Measurements from ENCODE around the gene TICAM2. TPM values are rescaled to one million over a fixed set of nuclear protein-coding genes. Genes with fewer than 3 reads are reported as not detected.

The TICAM2 gene
- total and polyA plus RNA-seq, 2 experiments from 2014 or later = 2.1 to 2.5 TPM

DNA sequence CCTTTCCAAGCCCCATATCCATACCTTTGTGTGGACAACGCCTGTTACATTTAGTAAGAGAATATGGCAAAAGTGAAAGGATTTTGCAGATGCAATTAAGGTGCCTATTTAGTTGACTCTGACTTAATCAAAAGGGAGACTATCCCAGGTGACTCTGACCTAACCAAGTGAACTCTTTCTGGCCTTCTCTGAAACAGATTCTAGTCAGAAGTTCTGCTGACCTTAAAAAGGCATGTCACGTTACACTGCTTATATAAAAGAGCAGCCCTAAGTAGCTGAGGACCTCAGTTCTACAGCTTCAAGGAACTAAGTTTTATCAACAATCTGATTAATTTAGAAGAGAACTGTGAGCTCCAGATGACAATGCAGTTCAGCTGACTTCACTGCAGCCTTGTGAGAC, 5.7 kb upstream of the TICAM2 start:
- Histone ChIP-seq H3K4me1 (ENCODE audit: insufficient read depth) (no peaks in the 10 kb centered on the region), H3K4me3 (no peak overlapping the region), H3K27ac (no peak overlapping the region), H2AFZ (no peak overlapping the region), H3K4me2 (no peak overlapping the region), H3K9me2 (replicated peaks; ENCODE audit: insufficient read depth) (no peaks in the 10 kb centered on the region), H3K9me3 (ENCODE audit: low read depth) (no peaks in the 10 kb centered on the region), H4K20me1 (ENCODE audit: insufficient read depth, poor library complexity, severe bottlenecking) (no peaks in the 10 kb centered on the region), H3K79me2 (peaks cover 12% of the 10 kb centered on the region), H3K27me3 (no peaks in the 10 kb centered on the region), H3K36me3 (replicated peaks; ENCODE audit: insufficient read depth, low read depth) (no peaks in the 10 kb centered on the region)
- DNase-seq (ENCODE audit: low spot score) = no peak
- TF ChIP-seq, protein P1, sequence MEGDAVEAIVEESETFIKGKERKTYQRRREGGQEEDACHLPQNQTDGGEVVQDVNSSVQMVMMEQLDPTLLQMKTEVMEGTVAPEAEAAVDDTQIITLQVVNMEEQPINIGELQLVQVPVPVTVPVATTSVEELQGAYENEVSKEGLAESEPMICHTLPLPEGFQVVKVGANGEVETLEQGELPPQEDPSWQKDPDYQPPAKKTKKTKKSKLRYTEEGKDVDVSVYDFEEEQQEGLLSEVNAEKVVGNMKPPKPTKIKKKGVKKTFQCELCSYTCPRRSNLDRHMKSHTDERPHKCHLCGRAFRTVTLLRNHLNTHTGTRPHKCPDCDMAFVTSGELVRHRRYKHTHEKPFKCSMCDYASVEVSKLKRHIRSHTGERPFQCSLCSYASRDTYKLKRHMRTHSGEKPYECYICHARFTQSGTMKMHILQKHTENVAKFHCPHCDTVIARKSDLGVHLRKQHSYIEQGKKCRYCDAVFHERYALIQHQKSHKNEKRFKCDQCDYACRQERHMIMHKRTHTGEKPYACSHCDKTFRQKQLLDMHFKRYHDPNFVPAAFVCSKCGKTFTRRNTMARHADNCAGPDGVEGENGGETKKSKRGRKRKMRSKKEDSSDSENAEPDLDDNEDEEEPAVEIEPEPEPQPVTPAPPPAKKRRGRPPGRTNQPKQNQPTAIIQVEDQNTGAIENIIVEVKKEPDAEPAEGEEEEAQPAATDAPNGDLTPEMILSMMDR (IDR thresholded peaks at IDR 0.05; ENCODE audit: poor library complexity) = no peak
- no peak for TF ChIP-seq EZH2phosphoT487 (IDR thresholded peaks at IDR 0.05; ENCODE audit: low read depth, severe bottlenecking, unreplicated experiment)
- no peak for TF ChIP-seq EZH2 (IDR thresholded peaks at IDR 0.05; ENCODE audit: borderline replicate concordance)
- 94% methylated on average over 2 of the region's 2 CpGs for WGBS (ENCODE audit: low lambda C conversion rate, missing lambda C conversion rate)

DNA sequence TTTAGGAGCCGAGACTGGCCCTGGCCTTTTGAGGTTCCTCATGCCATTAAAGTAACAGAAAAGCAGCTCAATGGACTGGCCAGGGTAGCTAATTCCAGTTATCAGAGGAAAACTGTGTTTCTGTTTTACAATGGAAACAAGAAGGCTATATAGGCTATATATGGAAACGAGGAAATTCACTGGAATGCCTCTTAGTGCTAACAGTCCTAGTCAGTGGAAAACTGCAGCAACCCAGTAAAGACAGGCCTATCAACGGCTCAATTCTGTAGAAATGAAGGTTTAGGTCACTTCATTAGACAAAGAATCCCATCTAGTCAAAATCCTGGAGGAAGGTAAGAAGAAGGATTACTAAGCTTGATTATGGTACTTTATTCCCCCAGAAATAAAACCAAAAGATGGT, 3.2 kb upstream of the TICAM2 start:
- DNase-seq (ENCODE audit: low spot score) = no peak
- no peak for TF ChIP-seq EZH2 (IDR thresholded peaks at IDR 0.05; ENCODE audit: borderline replicate concordance)
- TF ChIP-seq EZH2phosphoT487 (IDR thresholded peaks at IDR 0.05; ENCODE audit: low read depth, severe bottlenecking, unreplicated experiment) = no peak
- TF ChIP-seq, protein P1 (IDR thresholded peaks at IDR 0.05; ENCODE audit: poor library complexity) = no peak
- peaks cover 14% of the 10 kb centered on the region for H3K79me2 ChIP-seq
- H2AFZ ChIP-seq = no peak overlapping the region
- H3K9me3 ChIP-seq (ENCODE audit: low read depth) = no peaks in the 10 kb centered on the region
- no peak overlapping the region for H3K4me2 ChIP-seq
- H3K9me2 ChIP-seq (replicated peaks; ENCODE audit: insufficient read depth) = no peaks in the 10 kb centered on the region
- H3K4me1 ChIP-seq (ENCODE audit: insufficient read depth) = peaks cover 12% of the 10 kb centered on the region
- H3K27me3 ChIP-seq = no peaks in the 10 kb centered on the region
- H3K4me3 ChIP-seq = no peak overlapping the region
- no peaks in the 10 kb centered on the region for H3K36me3 ChIP-seq (replicated peaks; ENCODE audit: insufficient read depth, low read depth)
- WGBS (ENCODE audit: low lambda C conversion rate, missing lambda C conversion rate) = 89% methylated on average over 3 of the region's 3 CpGs
- no peaks in the 10 kb centered on the region for H4K20me1 ChIP-seq (ENCODE audit: insufficient read depth, poor library complexity, severe bottlenecking)
- H3K27ac ChIP-seq = no peak overlapping the region

DNA sequence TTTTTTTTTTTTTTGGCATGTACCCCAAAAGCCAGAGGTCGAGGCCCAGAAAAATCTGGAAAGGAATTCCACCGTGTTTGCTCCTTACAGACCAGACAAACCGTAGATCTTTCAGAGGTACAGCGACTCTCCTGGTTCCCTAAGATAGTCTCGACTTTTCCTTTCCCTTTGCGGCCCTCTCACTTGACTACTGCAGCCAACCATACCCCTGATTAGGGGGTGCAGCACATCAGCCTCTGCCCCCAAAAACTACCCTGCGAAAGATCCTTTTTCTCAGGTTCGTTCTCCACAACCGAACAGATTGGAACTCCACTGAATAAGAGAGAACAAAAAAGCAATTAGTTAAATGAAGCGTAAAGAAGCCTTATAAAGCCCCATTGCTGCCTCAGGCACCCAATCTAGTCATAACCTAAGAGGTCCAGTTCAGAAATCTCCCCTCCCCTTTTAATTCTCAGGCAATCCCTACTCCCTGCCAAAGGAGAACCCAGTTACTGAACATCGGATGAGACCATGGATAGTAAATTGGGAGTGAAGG, 379 bp upstream of the TICAM2 start:
- Histone ChIP-seq H3K9me2 (replicated peaks; ENCODE audit: insufficient read depth) (no peaks in the 10 kb centered on the region), H3K27ac (peak overlapping the region; percentile 90), H3K79me2 (peaks cover 13% of the 10 kb centered on the region), H3K4me2 (peak overlapping the region; percentile 91), H4K20me1 (ENCODE audit: insufficient read depth, poor library complexity, severe bottlenecking) (no peaks in the 10 kb centered on the region), H3K36me3 (replicated peaks; ENCODE audit: insufficient read depth, low read depth) (no peaks in the 10 kb centered on the region), H2AFZ (peak overlapping the region; percentile 100), H3K4me3 (peak overlapping the region; percentile 82), H3K27me3 (no peaks in the 10 kb centered on the region), H3K9me3 (ENCODE audit: low read depth) (no peaks in the 10 kb centered on the region), H3K4me1 (ENCODE audit: insufficient read depth) (peaks cover 12% of the 10 kb centered on the region)
- DNase-seq (ENCODE audit: low spot score) = no peak
- no peak for TF ChIP-seq EZH2 (IDR thresholded peaks at IDR 0.05; ENCODE audit: borderline replicate concordance)
- TF ChIP-seq, protein P1 (IDR thresholded peaks at IDR 0.05; ENCODE audit: poor library complexity) = no peak
- no peak for TF ChIP-seq EZH2phosphoT487 (IDR thresholded peaks at IDR 0.05; ENCODE audit: low read depth, severe bottlenecking, unreplicated experiment)
- 65% methylated on average over 11 of the region's 11 CpGs for WGBS (ENCODE audit: low lambda C conversion rate, missing lambda C conversion rate)

Measured in hepatocyte (in vitro differentiated cells).